Measurements from ENCODE around the gene TCF4. TPM values are rescaled to one million over a fixed set of nuclear protein-coding genes. Genes with fewer than 3 reads are reported as not detected.

The TCF4 gene
- total RNA-seq, 1 experiment from 2014 or later: 143 TPM

DNA sequence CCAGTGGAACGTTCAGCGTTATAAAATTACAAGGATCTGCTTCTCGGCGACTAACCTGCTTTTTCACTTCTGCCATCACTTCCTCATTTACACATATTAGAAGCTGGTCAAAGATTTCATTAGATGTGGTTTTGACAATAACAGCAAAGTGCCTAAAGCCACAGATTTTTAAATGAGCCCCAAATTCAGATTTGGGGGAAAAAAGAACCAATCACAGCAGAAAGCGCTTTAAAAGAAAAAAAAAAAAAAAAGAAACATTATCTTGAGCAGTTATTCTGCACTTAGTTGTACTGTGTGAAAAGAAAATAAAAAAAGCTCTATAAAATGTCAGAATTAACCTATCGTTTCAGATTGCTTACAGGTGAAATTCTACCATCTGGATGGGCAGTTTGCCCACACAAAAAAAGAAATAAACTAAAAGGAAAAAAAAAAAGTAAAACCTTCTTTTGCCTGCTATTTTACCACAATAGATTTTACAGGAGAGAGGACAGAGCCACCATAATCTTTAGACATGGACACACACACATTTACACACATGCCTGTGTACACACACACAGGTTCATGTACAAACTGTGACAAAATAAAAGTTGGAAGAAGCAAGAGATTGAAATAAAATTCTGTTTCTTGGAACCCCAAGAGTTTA, 167.2 kb downstream of the TCF4 start:
- H3K9me3 ChIP-seq (ENCODE audit: low read depth, low read length, poor library complexity, severe bottlenecking): no peaks in the 10 kb centered on the region
- H3K4me3 ChIP-seq (ENCODE audit: low read depth, low read length, poor library complexity, severe bottlenecking): peak overlapping the region; percentile 47
- intact Hi-C loops (cut with micrococcal nuclease; ENCODE audit: unreplicated experiment): loop anchor here (5.0 kb wide), 1 partner anchor 77 kb away; no protein-coding TSS in a partner anchor
- no peaks in the 10 kb centered on the region for H3K27me3 ChIP-seq (replicated peaks; ENCODE audit: insufficient read depth, low read depth, low read length, poor library complexity)
- no TSS peak for BruUV-seq (replicated peaks)
- CTCF ChIA-PET: interaction anchor here (0.7 kb wide), 1 partner anchor 359 kb away, joined by 6 read pairs; no protein-coding TSS in a partner anchor
- TF ChIP-seq, protein P1, sequence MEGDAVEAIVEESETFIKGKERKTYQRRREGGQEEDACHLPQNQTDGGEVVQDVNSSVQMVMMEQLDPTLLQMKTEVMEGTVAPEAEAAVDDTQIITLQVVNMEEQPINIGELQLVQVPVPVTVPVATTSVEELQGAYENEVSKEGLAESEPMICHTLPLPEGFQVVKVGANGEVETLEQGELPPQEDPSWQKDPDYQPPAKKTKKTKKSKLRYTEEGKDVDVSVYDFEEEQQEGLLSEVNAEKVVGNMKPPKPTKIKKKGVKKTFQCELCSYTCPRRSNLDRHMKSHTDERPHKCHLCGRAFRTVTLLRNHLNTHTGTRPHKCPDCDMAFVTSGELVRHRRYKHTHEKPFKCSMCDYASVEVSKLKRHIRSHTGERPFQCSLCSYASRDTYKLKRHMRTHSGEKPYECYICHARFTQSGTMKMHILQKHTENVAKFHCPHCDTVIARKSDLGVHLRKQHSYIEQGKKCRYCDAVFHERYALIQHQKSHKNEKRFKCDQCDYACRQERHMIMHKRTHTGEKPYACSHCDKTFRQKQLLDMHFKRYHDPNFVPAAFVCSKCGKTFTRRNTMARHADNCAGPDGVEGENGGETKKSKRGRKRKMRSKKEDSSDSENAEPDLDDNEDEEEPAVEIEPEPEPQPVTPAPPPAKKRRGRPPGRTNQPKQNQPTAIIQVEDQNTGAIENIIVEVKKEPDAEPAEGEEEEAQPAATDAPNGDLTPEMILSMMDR (conservative IDR thresholded peaks at IDR 0.05; ENCODE audit: low read depth, low read length): no peak
- TF ChIP-seq EZH2 (IDR thresholded peaks at IDR 0.05; ENCODE audit: borderline replicate concordance, low read depth, low read length, poor library complexity, severe bottlenecking): no peak
- no peak for DNase-seq (ENCODE audit: low spot score)
- H3K4me1 ChIP-seq (ENCODE audit: insufficient read depth, low read length, poor library complexity, severe bottlenecking): peaks cover 81% of the 10 kb centered on the region
- POLR2A ChIA-PET (ENCODE audit: low non-redundant PET): interaction anchor here (0.6 kb wide), 1 partner anchor 167 kb away, joined by 15 read pairs; no protein-coding TSS in a partner anchor
- peak overlapping the region; percentile 78 for H3K27ac ChIP-seq (ENCODE audit: low read depth, low read length, poor library complexity, severe bottlenecking)
- H3K36me3 ChIP-seq (ENCODE audit: insufficient read depth, low read length, poor library complexity, severe bottlenecking): no peaks in the 10 kb centered on the region

DNA sequence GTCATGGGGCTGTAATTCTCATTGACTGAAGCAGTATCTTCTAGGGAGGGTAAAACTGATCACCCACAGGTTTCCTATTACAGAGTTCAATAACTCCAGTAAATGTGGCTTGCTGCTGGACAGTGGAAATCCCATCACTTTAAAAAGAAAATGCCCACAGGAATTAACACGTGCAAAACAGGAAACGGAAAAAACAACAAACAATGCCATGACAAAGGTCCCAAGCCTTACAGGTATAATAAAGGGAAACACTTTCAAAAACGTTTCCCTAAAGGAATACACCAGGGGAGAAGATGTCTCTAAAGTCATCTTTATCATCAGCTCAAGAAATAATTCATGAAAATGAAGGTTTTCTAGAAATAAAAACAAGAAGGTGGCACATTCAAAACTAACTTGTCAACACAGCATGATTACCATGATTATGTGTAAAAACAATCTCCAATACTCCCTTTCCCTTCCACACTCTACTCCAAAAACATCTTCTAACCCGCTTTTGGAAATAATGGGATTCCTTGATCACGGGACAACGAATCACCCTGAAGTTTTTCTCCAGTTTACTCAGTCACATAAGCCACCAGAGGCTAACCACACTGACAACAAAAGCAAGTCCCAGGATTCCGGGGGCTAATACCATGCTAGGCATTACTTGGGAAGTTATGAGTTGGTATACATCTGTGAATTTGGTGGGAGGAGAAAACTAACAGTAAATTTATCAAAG, 167.9 kb downstream of the TCF4 start:
- Histone ChIP-seq H3K4me1 (ENCODE audit: insufficient read depth, low read length, poor library complexity, severe bottlenecking) (peaks cover 84% of the 10 kb centered on the region), H3K9me3 (ENCODE audit: low read depth, low read length, poor library complexity, severe bottlenecking) (no peaks in the 10 kb centered on the region), H3K4me3 (ENCODE audit: low read depth, low read length, poor library complexity, severe bottlenecking) (peak overlapping the region; percentile 47), H3K27me3 (replicated peaks; ENCODE audit: insufficient read depth, low read depth, low read length, poor library complexity) (no peaks in the 10 kb centered on the region), H3K27ac (ENCODE audit: low read depth, low read length, poor library complexity, severe bottlenecking) (peak overlapping the region; percentile 78), H3K36me3 (ENCODE audit: insufficient read depth, low read length, poor library complexity, severe bottlenecking) (no peaks in the 10 kb centered on the region)
- ChIA-PET POLR2A (ENCODE audit: low non-redundant PET) (no interaction called here), CTCF (interaction anchor here (0.6 to 0.7 kb wide), 2 partner anchors 215 to 359 kb away, joined by 4 to 6 read pairs; no protein-coding TSS in a partner anchor)
- no peak for DNase-seq (ENCODE audit: low spot score)
- no TSS peak for BruUV-seq (replicated peaks)
- intact Hi-C loops (cut with micrococcal nuclease; ENCODE audit: unreplicated experiment): loop anchor here (5.0 kb wide), 1 partner anchor 77 kb away; no protein-coding TSS in a partner anchor
- TF ChIP-seq, protein P1 (conservative IDR thresholded peaks at IDR 0.05; ENCODE audit: low read depth, low read length): no peak
- TF ChIP-seq EZH2 (IDR thresholded peaks at IDR 0.05; ENCODE audit: borderline replicate concordance, low read depth, low read length, poor library complexity, severe bottlenecking): no peak

DNA sequence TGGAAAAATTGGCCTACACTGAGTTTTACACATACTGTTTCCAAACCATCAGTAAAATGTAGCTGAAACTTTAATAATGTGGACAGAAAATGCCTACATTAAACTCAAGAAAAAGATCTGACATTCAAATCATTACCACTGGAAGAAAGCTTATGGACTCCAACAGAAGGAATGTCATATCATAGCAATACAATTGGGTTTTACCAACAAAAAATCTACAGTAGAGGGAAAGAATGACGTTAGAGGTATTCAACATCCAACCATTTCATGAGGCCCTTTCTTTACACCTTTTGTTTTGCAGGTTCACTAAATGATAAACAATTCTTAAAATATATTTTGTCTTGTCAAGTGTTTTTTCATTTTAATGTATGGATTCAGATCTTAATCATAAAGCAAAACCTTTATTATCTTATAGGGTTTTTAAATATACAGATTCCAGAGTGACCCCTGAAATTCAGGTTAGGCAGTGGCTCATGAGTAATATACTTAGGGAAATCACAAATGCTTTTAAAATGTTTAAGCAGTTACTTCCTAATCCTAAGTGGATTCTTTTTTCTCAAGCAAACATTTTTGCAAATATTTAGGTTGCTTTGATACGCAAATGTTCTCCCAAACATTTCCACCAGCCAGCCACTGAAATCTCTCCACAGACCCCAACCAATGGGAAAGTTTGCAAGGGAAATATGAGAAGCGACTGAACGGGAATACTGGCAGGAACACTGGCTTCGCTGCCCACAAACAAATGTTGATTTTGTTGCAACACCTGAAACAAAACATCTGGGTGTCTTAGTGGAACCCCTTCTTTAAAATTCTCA, 168.7 kb downstream of the TCF4 start:
- Histone ChIP-seq H3K9me3 (ENCODE audit: low read depth, low read length, poor library complexity, severe bottlenecking) (no peaks in the 10 kb centered on the region), H3K4me3 (ENCODE audit: low read depth, low read length, poor library complexity, severe bottlenecking) (peak overlapping the region; percentile 47), H3K27ac (ENCODE audit: low read depth, low read length, poor library complexity, severe bottlenecking) (peak overlapping the region; percentile 78), H3K36me3 (ENCODE audit: insufficient read depth, low read length, poor library complexity, severe bottlenecking) (no peaks in the 10 kb centered on the region), H3K4me1 (ENCODE audit: insufficient read depth, low read length, poor library complexity, severe bottlenecking) (peaks cover 79% of the 10 kb centered on the region), H3K27me3 (replicated peaks; ENCODE audit: insufficient read depth, low read depth, low read length, poor library complexity) (no peaks in the 10 kb centered on the region)
- TF ChIP-seq, protein P1 (conservative IDR thresholded peaks at IDR 0.05; ENCODE audit: low read depth, low read length): no peak
- no peak for TF ChIP-seq EZH2 (IDR thresholded peaks at IDR 0.05; ENCODE audit: borderline replicate concordance, low read depth, low read length, poor library complexity, severe bottlenecking)
- CTCF ChIA-PET: interaction anchor here (0.5 to 0.6 kb wide), 2 partner anchors 214 to 361 kb away, joined by 4 read pairs; no protein-coding TSS in a partner anchor
- intact Hi-C loops (cut with micrococcal nuclease; ENCODE audit: unreplicated experiment): no loop called here
- POLR2A ChIA-PET (ENCODE audit: low non-redundant PET): no interaction called here
- no peak for DNase-seq (ENCODE audit: low spot score)
- BruUV-seq (replicated peaks): no TSS peak

Data from A673 (cell line).